Fibroblast of villous mesenchyme (primary cell): Measurements from ENCODE around the gene RCAN2. TPM values are rescaled to one million over a fixed set of nuclear protein-coding genes. Genes with fewer than 3 reads are reported as not detected.
"Not testable (repeated sequence)": the region's sequence is repeated elsewhere in the genome, so short reads cannot be mapped to it uniquely, and the experiment has no call there.

Source experiments
- DNase-seq: peaks from one replicate; pipeline ENCODE4 v3.0.0-alpha.2; 2010; ENCODE audit warnings: low read depth
- H3K4me3 ChIP-seq: 2 replicates; pipeline ENCODE4 v1.5.1; 2011; ENCODE audit warnings: low read depth, mild to moderate bottlenecking, low read length
- CTCF ChIP-seq: IDR thresholded peaks from 2 replicates; pipeline ENCODE4 v1.5.1; 2012; ENCODE audit warnings: low read depth, mild to moderate bottlenecking, low read length; ENCODE audit not compliant: insufficient read depth
- total RNA-seq: library from RNA; depleted of rRNA; stranded (reverse); fragments of >200 nt; gene quantifications from 2 replicates; pipeline ENCODE4 v1.2.3, GENCODE V29; 2012

The RCAN2 gene
- total RNA-seq, 1 donor, result 1.7 TPM

- TF ChIP-seq CTCF, result no peak
- no peak overlapping the region for H3K4me3 ChIP-seq
- no peak for DNase-seq
Measured at GRCh38 chr6:46412662-46413061, 78.6 kb downstream of the RCAN2 start.

- no peak overlapping the region for H3K4me3 ChIP-seq
- no peak for DNase-seq
- TF ChIP-seq CTCF, result no peak
Measured at GRCh38 chr6:46411456-46412197, 79.6 kb downstream of the RCAN2 start.

- H3K4me3 ChIP-seq, result no peak overlapping the region
- peak; percentile 67 for DNase-seq
- peak; percentile 81 for TF ChIP-seq CTCF
Measured at GRCh38 chr6:46410334-46410953, 80.8 kb downstream of the RCAN2 start.

- peak; percentile 6 for DNase-seq
- no peak for TF ChIP-seq CTCF
Measured at GRCh38 chr6:46407776-46408530, 83.3 kb downstream of the RCAN2 start.

GRCh38 chr6:46407246-46407645, 84.0 kb downstream of the RCAN2 start:
- no peak for TF ChIP-seq CTCF
- H3K4me3 ChIP-seq, result no peak overlapping the region
- peak; percentile 56 for DNase-seq

More at GRCh38 chr6:46407776-46408530, 83.3 kb downstream of the RCAN2 start:
- H3K4me3 ChIP-seq, result no peak overlapping the region

- not testable (repeated sequence) for DNase-seq, H3K4me3 ChIP-seq
Measured at GRCh38 chr6:46405620-46406180, 85.5 kb downstream of the RCAN2 start.

- no peak for TF ChIP-seq CTCF
- DNase-seq, result no peak
- H3K4me3 ChIP-seq, result no peak overlapping the region
Measured at GRCh38 chr6:46400898-46401297, 90.4 kb downstream of the RCAN2 start.
